Measurements from ENCODE around the gene ZNF701. TPM values are rescaled to one million over a fixed set of nuclear protein-coding genes. Genes with fewer than 3 reads are reported as not detected.
A peak's percentile ranks its signal among the peaks of the same experiment; 100 is the strongest.
"Not testable (repeated sequence)": the region's sequence is repeated elsewhere in the genome, so short reads cannot be mapped to it uniquely, and the experiment has no call there.

ZNF701 gene
- total RNA-seq = 16.6 TPM
- long read RNA-seq = 0 reads

DNA sequence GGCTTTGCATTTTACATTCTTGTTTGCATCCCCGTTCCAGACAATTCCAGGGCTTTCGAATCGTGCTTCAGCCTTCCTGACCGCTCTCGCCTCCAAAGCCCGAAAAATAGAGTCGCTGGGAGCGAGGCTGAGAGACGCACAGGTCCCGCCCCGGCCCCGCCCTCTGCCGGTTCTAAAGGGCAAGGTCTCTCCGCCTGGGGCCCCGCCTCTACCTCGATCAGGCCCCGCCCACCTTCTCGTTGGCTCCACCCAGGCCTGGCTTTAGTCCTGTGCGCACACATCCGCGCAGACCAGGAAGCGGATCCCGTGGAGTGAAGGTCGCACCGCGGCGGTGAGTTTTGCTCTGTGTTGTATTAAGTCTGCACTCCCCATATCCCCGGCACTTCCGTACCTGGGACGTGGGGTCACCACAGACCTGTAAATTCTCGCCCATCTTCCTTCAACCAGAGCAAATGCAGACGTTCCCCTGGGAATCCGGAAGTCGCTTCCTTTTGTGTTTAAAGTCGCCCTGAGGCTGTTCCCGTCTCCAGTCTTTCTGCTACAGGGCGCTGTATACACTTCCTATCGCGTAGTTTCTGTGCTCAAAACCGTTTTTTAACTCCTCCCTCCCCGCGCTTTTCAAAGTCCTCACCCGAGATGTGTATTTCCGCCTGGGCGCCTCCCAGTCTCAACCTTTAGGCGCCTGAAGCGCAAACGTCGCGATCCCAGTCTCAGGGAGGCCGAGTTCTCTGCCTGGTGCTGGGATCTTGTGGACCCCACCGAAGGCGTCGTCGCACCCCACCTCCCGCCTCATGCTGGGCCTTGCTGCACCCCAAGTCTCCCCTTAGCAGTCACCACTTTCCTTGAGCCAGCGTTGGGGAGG, at the start of gene ZNF701:
ZNF701 (plus strand) TSS at position 288 of the 862 bp plus-strand sequence. CDS start 3,861 bp downstream, outside the sequence.
- ATAC-seq = peak; percentile 100
- intact Hi-C loops (cut with DNase I) = loop anchor here (1.0 kb wide), 1 partner anchor 43 kb away; the partner anchor contains the start of gene ZNF808
- DNase-seq (ENCODE audit: missing footprints) = peak; percentile 98

DNA sequence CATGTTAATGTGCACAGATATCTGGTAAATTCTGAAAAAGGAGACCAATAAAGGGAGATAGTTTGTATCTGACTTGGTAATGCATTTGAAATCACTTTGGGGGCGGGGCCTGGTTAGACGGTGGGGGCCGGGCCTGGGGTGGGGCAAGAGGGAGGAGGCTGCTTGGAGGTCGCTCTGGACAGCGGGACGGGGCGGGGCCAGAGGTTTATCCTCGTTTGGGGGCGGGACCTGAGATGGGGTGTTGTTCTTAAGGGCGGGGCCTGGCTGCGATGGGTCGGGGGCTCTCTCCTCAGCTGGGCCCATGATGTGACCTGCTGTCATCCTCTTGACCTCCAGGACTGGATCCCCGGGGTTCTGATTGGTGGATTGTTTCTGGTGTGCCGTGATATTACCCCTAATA, 47.5 kb upstream of the ZNF701 start:
- ATAC-seq (no peak), DNase-seq (ENCODE audit: missing footprints) (no peak)
- intact Hi-C loops (cut with DNase I) = no loop called here

DNA sequence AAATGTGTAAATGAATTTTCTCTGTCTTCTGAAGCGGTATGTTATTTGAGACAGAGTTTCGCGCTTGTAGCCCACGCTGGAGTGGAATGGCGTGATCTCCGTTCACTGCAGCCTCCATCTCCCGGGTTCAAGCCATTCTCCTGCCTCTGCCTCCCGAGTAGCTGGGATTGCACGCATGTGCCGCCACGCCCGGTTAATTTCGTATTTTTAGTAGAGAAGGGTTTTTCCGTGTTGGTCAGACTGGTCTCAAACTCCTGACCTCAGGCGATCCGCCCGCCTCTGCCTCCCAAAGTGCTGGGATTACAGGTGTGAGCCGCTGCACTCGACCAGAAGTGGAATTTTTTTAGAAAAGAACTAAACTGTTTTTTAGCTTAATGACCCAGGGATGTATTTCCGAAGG, 46.0 kb upstream of the ZNF701 start:
- ATAC-seq = no peak
- intact Hi-C loops (cut with DNase I) = no loop called here

DNA sequence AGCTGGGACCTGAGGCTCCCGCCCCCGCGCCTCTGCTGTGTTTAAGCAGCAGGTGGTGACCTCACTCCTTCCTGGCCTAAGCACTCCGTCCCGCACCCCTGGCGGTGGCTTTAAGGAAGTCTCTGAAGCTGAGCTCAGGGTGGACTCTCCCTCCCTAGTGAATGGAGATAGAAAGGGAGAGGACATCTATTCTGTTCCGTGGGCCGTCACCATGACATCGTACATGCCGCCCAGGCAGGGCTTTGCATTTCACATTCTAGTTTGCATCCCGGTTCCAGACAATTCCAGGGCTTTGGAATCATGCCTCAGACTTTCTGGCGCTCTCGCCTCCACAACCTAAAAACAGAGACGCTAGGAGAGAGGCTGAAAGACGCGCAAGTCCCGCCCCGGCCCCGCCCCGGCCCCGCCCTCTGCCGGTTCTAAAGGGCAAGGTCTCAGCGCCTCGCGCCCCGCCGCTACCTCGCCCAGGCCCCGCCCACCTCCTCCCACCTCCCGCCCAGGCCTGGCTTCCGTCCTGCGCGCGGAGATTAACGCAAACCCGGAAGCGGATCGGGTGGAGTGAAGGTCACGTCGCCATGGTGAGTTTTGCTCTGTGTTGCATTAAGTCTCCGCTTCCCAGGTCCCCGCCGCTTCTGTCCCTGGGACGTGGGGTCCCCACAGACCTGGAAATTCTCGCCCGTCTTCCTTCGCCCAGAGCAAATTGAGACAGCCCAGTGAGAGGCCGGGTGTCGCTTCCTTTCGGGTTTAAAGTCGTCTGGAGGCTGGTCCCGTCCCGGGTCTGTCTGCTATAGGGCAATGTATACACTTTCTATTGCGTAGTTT, 42.7 kb upstream of the ZNF701 start, which contains the start of gene ZNF808:
ZNF808 (plus strand) TSS at position 535 of the 822 bp plus-strand sequence. CDS start 15,617 bp downstream, outside the sequence.
- intact Hi-C loops (cut with DNase I) = loop anchor here (1.0 to 5.0 kb wide), 2 partner anchors 43 to 210 kb away; partner anchors contain the start of genes ZNF611 and ZNF701
- peak; percentile 99 for DNase-seq (ENCODE audit: missing footprints)
- peak; percentile 98 for ATAC-seq

More for the DNA sequence above, 46.0 kb upstream of the ZNF701 start:
- no peak for DNase-seq (ENCODE audit: missing footprints)

DNA sequence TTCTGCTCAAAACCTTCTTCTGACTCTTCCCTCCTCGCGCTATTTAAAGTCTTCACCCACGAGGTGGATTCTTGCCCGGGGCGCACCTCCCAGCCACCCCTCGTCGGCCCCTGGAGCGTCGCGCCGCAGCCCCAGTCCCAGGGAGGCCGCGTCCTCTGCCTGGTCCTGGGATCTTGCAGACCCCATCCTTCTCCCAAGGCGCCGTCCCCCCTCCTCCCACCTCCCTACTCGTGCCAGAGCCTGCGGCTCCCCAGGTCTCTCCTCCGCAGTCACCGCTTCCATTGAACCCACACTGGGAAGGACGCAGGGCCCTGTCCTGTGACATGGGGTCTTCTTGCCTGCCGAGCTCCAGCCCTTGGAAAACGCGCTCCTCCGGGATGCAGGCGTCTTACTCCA, 42.1 kb upstream of the ZNF701 start:
- peak; percentile 24 for ATAC-seq
- DNase-seq (ENCODE audit: missing footprints) = no peak
- intact Hi-C loops (cut with DNase I) = loop anchor here (1.0 to 5.0 kb wide), 2 partner anchors 42 to 209 kb away; partner anchors contain the start of genes ZNF611 and ZNF701

DNA sequence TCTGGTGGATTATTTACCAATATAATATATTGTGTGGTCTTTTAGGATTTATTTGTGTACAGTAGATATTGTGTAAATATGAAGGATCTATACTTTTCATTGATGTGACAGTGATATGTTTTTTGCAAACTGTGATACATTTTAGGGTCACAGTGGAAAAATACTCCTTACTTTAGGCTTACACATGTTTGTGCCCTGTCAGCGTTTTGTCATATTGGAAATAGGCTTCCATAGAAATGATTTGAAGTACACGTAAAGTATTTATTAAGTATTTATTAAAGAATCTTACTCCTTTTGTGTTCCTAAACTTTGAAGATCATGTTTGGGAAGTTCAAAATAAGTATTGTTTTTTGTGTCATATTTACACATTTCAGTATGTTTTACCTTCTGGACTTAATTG, 37.6 kb upstream of the ZNF701 start:
- DNase-seq (ENCODE audit: missing footprints) (no peak), ATAC-seq (no peak)
- intact Hi-C loops (cut with DNase I) = no loop called here

DNA sequence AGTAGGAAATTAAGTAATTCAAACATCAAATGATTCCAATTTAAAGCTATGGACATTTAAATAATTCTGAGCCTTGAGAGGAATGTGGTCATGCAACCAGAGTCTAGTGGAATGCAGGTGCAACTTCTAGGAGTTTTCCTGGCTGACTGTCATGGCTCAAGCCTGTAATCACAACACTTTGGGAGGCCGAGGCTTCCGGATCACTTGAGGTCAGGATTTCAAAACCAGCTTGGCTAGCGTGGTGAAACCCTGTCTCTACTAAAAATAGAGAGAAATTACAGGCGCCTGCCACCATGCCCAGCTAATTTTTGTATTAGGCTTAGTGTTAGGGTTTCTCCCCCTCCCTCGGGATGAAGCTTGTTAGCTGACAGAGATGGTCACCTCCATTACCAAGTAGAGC, 36.2 kb upstream of the ZNF701 start:
- DNase-seq (ENCODE audit: missing footprints) (no peak), ATAC-seq (peak; percentile 26)
- intact Hi-C loops (cut with DNase I) = no loop called here

DNA sequence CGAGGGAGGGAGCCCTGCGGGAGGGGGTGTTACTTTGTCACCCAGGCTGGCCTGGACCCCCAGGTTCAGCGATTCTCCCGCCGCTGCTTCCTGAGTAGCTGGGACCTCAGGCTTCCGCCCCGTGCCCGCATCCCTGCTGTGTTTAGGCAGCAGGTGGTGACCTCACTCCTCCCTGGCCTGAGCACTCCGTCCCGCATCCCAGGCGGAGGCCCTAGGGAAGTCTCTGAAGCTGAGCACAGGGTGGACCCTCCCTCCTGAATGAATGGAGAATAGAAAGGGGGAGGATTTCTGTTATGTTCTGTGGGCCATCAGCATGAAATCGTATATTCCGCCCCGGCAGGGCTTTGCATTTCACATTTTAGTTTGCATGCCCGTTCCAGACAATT, 34.7 kb upstream of the ZNF701 start:
- intact Hi-C loops (cut with DNase I); ATAC-seq: not testable (repeated sequence)
- DNase-seq (ENCODE audit: missing footprints) = peak; percentile 59

DNA sequence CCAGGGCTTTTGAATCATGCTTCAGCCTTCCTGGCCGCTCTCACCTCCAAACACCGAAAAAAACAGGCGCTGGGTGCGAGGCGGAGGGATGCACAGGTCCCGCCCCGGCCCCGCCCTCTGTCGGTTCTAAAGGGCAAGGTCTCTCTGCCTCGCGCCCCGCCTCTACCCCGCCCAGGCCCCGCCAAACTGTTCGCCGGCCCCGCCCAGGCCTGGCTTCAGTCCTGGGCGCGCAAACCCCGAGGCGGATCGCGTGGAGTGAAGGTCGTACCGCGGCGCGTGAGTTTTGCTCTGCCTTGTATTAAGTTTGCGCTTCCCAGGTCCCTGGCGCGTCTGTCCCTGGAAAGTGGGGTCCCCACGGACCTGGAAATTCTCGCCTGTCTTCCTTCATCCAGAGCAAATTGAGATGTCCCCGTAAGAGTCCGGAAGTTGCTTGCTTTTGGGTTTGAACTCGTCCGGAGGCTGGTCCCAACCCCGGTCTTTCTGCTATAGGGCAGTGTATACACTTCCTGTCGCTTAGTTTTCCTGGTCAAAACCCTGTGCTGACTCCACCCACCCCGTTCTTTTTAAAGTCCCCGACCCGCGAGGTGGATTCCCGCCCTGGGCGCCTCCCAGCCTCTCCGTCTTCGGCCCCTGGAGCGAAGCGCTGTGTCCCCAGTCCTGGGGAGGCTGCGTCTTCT, 34.2 kb upstream of the ZNF701 start:
- DNase-seq (ENCODE audit: missing footprints) = peak; percentile 97
- intact Hi-C loops (cut with DNase I) = loop anchor here (2.0 kb wide), 1 partner anchor 43 kb away; no protein-coding TSS in a partner anchor
- ATAC-seq = peak; percentile 98

DNA sequence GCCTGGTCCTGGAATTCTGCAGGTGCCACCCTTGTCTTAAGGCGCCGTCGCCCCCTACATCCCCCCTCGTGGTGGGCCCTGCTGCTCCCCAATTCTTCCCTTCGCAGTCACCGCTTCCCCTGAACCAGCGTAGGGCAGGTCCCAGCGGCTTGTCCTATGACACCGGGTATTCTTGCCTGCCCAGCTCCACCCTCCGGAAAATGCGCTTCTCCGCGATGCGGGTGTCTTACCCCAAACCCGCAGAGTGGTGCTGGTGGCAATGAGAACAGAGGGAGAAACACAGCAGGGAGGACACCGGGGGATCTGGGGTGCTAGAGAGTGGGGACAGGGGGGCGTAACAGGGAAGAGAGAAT, 33.7 kb upstream of the ZNF701 start:
- peak; percentile 23 for ATAC-seq

DNA sequence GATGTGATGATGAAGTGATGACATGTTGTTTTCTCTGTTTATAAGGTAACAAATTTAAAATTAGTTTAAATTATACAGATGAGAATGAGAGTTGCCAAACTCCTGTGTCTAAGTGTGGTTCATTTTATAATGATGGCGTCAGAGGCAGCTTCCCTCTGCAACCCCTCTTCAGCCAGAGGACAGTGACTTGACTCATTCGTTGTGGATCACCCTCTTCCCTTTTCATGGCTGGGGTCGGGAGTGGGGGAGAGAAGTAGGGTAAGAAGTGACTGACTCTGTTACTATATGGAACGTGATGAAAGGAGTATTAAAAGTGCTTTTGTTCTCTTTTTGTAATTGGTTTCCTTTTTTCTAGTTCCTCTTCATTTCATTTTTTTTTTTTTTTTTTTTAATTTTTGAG, 31.3 kb upstream of the ZNF701 start:
- ATAC-seq; intact Hi-C loops (cut with DNase I): not testable (repeated sequence)

More for the DNA sequence above, 33.7 kb upstream of the ZNF701 start:
- intact Hi-C loops (cut with DNase I) = loop anchor here (2.0 kb wide), 1 partner anchor 44 kb away; no protein-coding TSS in a partner anchor
- no peak for DNase-seq (ENCODE audit: missing footprints)

DNA sequence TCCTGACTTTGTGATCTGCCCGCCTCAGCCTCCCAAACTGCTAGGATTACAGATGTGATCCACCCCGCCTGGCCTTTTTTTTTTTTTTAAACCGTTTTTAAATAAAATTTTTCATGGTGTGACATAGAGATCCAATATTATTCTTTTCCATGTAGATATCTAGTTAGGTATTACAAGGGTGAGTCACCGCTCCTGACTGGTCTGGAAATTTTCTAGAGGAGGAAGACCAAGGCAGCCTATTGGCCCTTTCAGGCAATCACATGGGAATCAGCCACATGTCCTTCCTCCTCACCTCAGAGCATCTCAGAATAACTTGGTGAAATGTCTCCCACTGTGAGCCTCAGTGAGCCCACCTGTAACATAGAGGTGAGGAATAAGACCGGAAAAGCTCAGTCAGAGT, 28.9 kb upstream of the ZNF701 start:
- DNase-seq (ENCODE audit: missing footprints); intact Hi-C loops (cut with DNase I); ATAC-seq: not testable (repeated sequence)

More for the DNA sequence above, 31.3 kb upstream of the ZNF701 start:
- not testable (repeated sequence) for DNase-seq (ENCODE audit: missing footprints)

DNA sequence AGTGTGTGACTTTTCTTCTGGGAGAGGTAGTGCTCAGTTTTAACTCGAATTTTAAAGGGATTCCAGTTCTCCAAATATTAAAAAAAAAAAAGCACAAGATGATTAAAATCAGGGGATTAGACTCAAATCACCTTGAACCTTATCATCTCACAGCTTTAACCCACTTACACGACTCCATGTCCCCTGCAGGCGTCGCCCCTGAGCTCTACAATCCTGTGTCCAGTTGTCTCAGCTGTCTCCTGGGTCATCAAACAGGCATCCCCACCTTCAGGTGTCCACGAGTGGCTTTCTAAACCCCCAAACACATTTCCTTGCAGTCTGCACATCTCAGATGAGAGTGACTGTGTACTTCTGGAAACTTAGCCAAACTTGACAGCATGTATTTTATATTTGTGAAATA, 28.5 kb upstream of the ZNF701 start:
- DNase-seq (ENCODE audit: missing footprints) (no peak), ATAC-seq (no peak)
- intact Hi-C loops (cut with DNase I) = no loop called here

DNA sequence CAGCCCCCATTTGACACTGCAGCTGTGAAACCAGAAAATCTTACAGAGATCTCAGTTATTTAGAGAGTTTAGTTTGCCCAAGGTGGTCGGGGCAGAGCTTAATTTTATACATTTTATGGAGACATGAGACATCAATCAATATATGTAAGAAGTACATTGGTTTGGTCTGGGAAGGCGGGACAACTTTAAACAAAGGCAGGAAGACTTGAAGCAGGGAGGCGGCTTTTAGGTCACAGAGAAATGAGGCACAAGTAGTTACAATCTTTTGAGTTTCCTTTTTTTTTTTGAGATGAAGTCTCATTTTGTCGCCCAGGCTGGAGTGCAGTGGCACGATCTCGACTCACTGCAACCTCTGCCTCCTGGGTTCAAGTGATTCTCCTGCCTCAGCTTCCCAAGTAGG, 27.5 kb upstream of the ZNF701 start:
- DNase-seq (ENCODE audit: missing footprints); intact Hi-C loops (cut with DNase I); ATAC-seq: not testable (repeated sequence)

DNA sequence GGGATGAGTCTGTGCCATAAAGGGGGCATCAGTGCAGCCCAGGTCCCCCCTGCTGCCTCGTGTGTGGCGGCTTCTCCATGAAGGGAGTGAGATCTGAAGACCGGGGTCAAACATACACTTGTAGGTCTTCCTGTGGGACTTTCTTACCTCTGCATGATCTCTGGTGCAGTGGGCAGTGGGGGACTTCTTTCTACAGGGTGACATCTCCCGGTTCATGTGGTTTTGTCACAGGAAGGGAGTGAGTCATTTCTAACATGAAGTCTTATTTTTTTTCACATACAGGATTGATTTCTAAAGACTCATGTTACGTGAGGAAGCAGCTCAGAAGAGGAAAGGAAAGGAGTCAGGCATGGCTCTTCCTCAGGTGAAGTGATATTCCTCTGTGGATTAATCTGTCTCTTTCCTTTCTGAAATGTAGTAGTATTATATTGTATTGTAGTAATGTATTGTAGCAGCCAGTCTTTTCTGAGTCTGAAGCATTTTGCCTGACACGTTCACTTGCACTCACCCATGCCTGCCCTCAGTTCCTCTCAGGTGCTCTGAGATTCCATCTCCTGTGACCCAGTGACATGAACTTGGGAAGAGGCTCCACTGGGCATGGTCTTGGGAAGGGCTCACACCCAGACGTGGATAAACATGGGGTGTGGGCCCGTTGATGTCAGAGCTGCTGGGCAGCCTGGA, 27.0 kb upstream of the ZNF701 start:
- intact Hi-C loops (cut with DNase I) = no loop called here
- ATAC-seq = no peak

DNA sequence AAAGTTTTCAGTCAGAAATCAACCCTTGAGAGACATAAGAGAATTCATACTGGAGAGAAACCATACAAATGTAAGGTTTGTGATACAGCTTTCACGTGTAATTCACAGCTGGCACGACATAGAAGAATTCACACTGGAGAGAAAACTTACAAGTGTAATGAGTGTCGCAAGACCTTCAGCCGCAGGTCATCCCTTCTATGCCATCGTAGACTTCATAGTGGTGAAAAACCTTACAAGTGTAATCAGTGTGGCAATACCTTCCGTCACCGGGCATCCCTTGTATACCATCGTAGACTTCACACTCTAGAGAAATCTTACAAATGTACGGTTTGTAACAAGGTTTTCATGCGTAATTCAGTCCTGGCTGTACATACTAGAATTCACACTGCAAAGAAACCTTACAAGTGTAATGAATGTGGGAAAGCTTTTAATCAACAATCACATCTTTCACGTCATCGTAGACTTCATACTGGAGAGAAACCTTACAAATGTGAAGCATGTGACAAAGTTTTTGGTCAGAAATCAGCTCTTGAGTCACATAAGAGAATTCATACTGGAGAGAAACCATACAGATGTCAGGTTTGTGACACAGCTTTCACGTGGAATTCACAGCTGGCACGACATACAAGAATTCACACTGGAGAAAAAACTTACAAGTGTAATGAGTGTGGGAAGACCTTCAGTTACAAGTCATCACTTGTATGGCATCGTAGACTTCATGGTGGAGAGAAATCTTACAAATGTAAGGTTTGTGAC, 15.7 kb upstream of the ZNF701 start:
- intact Hi-C loops (cut with DNase I) = no loop called here
- ATAC-seq = no peak
- no peak for DNase-seq (ENCODE audit: missing footprints)

More for the DNA sequence above, 27.0 kb upstream of the ZNF701 start:
- no peak for DNase-seq (ENCODE audit: missing footprints)

DNA sequence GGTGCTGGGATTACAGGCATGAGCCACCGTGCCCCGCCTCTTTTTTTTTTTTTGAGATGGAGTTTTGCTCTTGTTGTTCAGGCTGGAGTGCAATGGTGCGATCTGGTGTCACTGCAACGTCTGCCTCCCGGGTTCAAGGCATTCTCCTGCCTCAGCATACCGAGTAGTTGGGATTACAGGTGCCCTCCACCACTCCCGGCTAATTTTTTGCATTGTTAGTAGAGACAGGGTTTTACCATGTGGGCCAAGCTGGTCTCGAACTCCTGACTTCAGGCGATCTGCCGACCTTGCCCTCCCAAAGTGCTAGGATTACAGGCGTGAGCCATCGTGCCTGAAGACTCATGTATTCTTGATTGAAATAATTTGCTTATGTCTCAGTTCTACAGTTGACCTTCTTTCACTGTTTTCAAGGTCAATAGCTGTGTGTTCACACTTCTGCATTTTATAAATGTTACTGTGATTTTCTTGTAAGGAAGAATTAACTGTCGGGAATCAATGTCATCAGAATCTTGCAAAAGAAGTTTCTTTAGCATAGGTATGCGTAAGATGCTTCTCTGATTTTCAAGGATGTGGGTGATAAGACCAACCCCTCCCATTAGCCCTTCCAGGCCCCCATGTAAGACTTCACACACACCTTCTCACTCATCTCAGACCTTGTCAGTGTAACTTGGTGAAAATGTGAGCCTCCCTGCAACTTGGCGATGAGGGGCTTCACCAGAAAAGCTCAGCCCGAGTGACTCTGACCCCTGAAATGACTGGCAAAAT, 12.7 kb upstream of the ZNF701 start:
- intact Hi-C loops (cut with DNase I) = no loop called here
- DNase-seq (ENCODE audit: missing footprints) = no peak
- no peak for ATAC-seq

All from Right ventricle myocardium inferior (tissue), 1 donor.